Mucosa of stomach (tissue), 1 donor: ENCODE data around the gene NUCB2.

ENCODE experiments used
- H3K27me3 ChIP-seq: one replicate; pipeline ENCODE4 v1.7.0; 2013; ENCODE audit warnings: mild to moderate bottlenecking, low read length; ENCODE audit not compliant: control insufficient read depth, insufficient read depth
- H3K36me3 ChIP-seq: one replicate; pipeline ENCODE4 v1.7.0; 2013; ENCODE audit warnings: low read length; ENCODE audit not compliant: control insufficient read depth, insufficient read depth
- H3K4me1 ChIP-seq: one replicate; pipeline ENCODE4 v1.7.0; 2013; ENCODE audit warnings: mild to moderate bottlenecking, low read length; ENCODE audit not compliant: control insufficient read depth, insufficient read depth
- H3K4me3 ChIP-seq: one replicate; pipeline ENCODE4 v1.7.0; 2013; ENCODE audit warnings: low read length
- H3K9ac ChIP-seq: one replicate; pipeline ENCODE4 v1.7.0; 2013; ENCODE audit warnings: mild to moderate bottlenecking, low read length, moderate library complexity
- H3K9me3 ChIP-seq: one replicate; pipeline ENCODE4 v1.7.0; 2013; ENCODE audit warnings: mild to moderate bottlenecking, low read length, moderate library complexity; ENCODE audit not compliant: control insufficient read depth
- donor health status: Pancreatic carcinoma.

NUCB2 gene

DNA sequence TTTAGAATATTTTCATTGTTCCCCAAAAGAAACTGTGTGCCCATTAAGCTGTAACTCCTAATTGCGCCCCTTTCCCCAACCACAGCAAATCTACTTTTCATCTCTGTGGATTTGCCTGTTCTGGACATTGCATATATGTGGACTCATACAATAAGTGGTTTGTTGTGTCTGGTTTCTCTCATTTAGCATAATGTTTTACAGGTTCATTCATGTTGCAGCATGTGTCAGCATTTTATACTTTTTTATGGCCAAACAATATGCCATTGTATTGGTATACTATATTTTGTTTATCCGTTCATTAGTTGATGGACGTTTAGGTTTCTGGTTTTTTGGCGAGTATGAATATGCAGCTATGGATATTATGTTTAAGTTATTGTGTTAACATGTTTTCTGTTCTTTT, 23.8 kb downstream of the NUCB2 start:
- H3K9me3 ChIP-seq = no peaks in the 10 kb centered on the region
- H3K27me3 ChIP-seq = no peaks in the 10 kb centered on the region
- H3K9ac ChIP-seq = no peak overlapping the region
- H3K4me1 ChIP-seq = no peaks in the 10 kb centered on the region
- no peak overlapping the region for H3K4me3 ChIP-seq
- peaks cover 4% of the 10 kb centered on the region for H3K36me3 ChIP-seq

- H3K4me1 ChIP-seq = no peaks in the 10 kb centered on the region
- no peak overlapping the region for H3K4me3 ChIP-seq
- no peaks in the 10 kb centered on the region for H3K27me3 ChIP-seq
- H3K9ac ChIP-seq = no peak overlapping the region
- H3K9me3 ChIP-seq = no peaks in the 10 kb centered on the region
- H3K36me3 ChIP-seq = no peaks in the 10 kb centered on the region
Observed at GRCh38 chr11:17313349-17314231, 37.1 kb downstream of the NUCB2 start.

DNA sequence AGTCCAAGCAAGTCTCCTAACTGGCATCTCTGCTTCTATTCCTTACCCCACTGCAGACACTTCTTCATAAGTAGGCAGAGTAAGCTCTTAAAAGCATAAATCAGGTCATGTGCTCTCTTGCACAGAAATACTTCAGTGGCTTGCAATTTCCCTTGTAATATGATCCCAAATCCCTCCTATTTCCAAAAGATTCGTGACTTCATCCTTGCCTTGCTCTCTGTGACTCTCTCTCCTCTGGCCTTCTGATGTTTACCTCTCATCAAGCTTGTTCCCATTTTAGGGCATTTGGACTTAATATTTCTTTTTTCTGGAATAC, 37.7 kb downstream of the NUCB2 start:
- no peak overlapping the region for H3K4me3 ChIP-seq
- no peaks in the 10 kb centered on the region for H3K9me3 ChIP-seq
- no peaks in the 10 kb centered on the region for H3K36me3 ChIP-seq
- H3K4me1 ChIP-seq = no peaks in the 10 kb centered on the region
- H3K27me3 ChIP-seq = no peaks in the 10 kb centered on the region
- no peak overlapping the region for H3K9ac ChIP-seq

GRCh38 chr11:17314904-17315426, 38.4 kb downstream of the NUCB2 start:
- H3K4me3 ChIP-seq = no peak overlapping the region
- H3K9ac ChIP-seq = no peak overlapping the region
- H3K9me3 ChIP-seq = no peaks in the 10 kb centered on the region
- no peaks in the 10 kb centered on the region for H3K36me3 ChIP-seq
- H3K4me1 ChIP-seq = no peaks in the 10 kb centered on the region
- no peaks in the 10 kb centered on the region for H3K27me3 ChIP-seq

DNA sequence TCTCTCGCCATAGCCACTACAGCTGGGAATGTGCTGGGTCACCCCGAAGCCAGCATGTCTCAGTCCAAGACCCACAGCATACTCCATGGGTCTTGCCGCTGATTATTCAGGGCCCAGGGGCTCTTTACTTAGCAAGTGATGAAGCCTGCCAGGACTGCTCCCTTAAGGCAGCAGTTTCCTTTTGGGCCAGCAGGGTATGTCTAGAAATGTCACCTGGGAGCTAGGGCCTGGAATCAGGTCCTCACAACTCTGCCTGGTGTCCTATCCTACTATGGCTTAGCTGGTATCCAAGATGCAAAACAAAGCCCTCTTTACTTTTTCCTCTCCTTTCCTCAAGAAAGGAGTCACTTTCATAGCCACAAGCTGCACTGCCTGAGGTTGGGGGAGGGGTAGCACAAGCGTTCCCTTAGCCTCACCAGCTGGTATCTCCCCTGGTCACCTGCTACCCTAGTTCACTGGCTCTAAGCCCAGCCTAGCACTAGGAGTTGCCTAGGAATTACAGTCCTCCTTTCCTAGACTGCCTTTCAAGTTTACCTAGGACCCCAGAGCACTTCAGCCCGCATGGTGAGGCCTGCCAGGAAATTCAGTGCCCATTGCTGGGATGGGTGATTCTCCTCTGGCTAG, 52.4 kb downstream of the NUCB2 start:
- no peaks in the 10 kb centered on the region for H3K36me3 ChIP-seq

GRCh38 chr11:17331669-17332068, 55.1 kb downstream of the NUCB2 start:
- H3K9me3 ChIP-seq = no peaks in the 10 kb centered on the region
- no peaks in the 10 kb centered on the region for H3K27me3 ChIP-seq
- H3K36me3 ChIP-seq = no peaks in the 10 kb centered on the region
- no peaks in the 10 kb centered on the region for H3K4me1 ChIP-seq
- no peak overlapping the region for H3K9ac ChIP-seq
- no peak overlapping the region for H3K4me3 ChIP-seq

More for the DNA sequence above, 52.4 kb downstream of the NUCB2 start:
- Histone ChIP-seq H3K9me3 (no peaks in the 10 kb centered on the region), H3K4me3 (no peak overlapping the region), H3K9ac (no peak overlapping the region), H3K27me3 (no peaks in the 10 kb centered on the region), H3K4me1 (no peaks in the 10 kb centered on the region)

DNA sequence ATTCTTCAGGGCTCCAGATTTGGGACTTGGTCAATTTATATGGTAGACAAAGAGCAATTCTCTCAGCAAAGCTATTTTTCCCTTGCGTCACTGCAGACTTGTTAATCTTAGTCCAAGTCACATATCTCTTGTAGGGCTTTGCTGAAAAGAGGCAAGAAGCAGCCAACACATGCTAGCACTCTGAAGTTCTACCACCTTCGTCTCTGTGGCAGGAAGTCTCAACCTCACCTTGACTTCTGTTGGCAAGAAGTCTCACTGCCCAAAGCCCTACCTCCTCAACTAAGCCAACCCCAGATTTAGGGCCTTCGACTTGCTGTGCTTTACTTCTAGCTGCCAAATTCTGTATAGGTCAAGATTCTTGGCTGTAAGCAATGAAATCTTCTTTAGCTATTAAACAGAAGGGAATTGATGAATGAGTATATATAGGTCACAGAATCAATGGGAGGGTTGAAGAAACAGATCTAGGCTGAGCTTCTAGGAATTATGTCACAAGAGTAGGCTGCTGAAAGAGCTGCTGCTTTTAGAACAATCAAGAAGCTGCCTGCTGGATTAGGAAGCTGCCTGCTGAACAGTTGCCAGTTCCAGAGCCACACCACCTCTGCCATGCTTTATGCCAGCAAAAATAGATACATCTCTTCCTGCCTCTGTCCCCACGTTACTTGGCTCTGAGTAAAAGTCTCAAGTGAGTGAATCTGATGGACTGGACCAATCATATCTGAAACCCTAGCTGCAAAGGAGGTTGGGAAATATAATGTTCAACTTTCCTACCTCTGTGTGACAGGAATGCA, 57.5 kb downstream of the NUCB2 start:
- no peaks in the 10 kb centered on the region for H3K36me3 ChIP-seq
- H3K4me3 ChIP-seq = no peak overlapping the region

GRCh38 chr11:17343257-17343656, 66.7 kb downstream of the NUCB2 start:
- Histone ChIP-seq H3K4me1 (no peaks in the 10 kb centered on the region), H3K36me3 (no peaks in the 10 kb centered on the region), H3K9me3 (no peaks in the 10 kb centered on the region), H3K27me3 (no peaks in the 10 kb centered on the region), H3K4me3 (no peak overlapping the region), H3K9ac (no peak overlapping the region)

More for the DNA sequence above, 57.5 kb downstream of the NUCB2 start:
- H3K4me1 ChIP-seq = no peaks in the 10 kb centered on the region
- H3K9me3 ChIP-seq = no peaks in the 10 kb centered on the region
- H3K9ac ChIP-seq = no peak overlapping the region
- H3K27me3 ChIP-seq = no peaks in the 10 kb centered on the region

DNA sequence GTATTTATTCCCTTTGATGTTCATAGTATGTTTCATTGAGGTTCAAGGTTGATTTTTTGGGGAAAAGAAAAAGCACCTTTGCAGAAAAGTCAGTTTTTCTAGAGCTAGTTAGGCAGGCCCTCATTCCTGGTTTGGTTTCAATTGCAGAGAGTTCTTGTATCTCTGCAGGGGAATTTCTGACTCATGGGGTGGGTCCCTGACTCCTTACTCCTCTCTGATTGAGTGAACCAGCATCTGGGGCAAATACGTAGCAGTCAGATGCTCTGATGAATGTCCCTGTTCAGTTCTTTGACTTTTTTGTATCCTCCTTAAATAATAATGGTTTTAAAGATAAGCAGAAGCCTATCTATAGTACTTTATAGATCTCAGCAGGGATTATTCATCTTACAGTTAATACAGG, 67.4 kb downstream of the NUCB2 start:
- H3K9me3 ChIP-seq = no peaks in the 10 kb centered on the region
- no peaks in the 10 kb centered on the region for H3K4me1 ChIP-seq
- H3K27me3 ChIP-seq = no peaks in the 10 kb centered on the region
- H3K9ac ChIP-seq = no peak overlapping the region
- H3K36me3 ChIP-seq = no peaks in the 10 kb centered on the region
- H3K4me3 ChIP-seq = no peak overlapping the region

DNA sequence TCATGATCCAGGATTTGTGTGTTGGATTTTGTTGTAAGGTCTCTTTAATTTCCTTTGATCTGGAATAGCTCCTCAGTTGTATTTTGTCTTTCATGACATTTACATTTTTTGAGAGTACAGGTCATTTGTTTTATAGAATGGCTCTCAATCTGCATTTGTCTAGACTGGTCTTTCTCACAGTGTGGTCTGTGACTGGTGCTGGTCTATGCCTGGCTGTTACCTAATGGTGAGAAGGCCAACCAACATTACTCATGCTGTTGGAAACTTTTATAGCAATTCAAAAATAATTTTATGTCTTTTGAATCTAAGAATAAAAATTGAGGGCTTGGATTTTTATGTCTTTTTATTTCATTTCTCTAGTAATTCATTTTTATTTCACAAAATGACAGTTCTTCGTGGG, 71.1 kb downstream of the NUCB2 start:
- Histone ChIP-seq H3K4me1 (peaks cover 4% of the 10 kb centered on the region), H3K27me3 (no peaks in the 10 kb centered on the region), H3K36me3 (no peaks in the 10 kb centered on the region), H3K9ac (no peak overlapping the region), H3K9me3 (no peaks in the 10 kb centered on the region), H3K4me3 (no peak overlapping the region)

DNA sequence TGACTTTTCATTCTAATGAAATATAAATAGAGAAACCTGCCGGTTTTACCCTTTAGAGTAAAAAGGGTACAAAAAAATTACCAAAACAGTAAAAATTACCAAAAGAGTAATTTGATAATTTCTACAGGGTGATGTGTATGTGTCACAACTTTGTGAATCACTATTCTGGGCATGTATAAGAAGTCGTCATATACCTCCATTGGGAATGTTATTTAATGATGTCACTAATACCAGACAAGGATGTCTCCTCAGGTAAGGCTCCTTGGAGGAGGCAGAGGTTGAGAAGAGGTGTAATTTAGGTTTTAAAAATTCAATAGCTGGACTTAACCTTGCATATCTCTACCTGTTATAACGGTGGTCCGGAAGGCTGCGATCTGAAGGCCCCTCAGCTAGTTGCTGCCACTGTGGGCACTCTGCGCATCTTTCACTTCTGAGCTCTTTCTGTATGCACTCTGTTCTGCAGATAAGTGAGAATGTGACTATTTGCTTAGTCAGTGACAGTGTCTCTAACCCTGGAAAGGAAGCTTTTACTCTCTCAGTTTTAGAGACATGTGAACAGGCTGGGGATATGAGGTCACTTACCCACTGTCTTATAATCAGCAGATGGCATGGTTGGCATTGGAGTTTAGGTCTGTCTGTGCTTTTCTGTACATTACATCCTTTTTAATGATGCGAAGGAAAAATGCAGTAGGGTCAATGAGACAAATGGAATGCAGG, 74.1 kb downstream of the NUCB2 start:
- H3K36me3 ChIP-seq = no peaks in the 10 kb centered on the region
- H3K27me3 ChIP-seq = no peaks in the 10 kb centered on the region
- no peak overlapping the region for H3K4me3 ChIP-seq
- H3K9ac ChIP-seq = no peak overlapping the region
- peaks cover 12% of the 10 kb centered on the region for H3K4me1 ChIP-seq
- H3K9me3 ChIP-seq = no peaks in the 10 kb centered on the region
